ENCODE results near the gene EN1.

Gene EN1

GRCh38 chr2:118846953-118847761 lies at the start of gene EN1:
EN1 (minus strand) TSS chr2:118847648; CDS start chr2:118847167, 481 bp downstream.
- DNase-seq: no peak

DNA sequence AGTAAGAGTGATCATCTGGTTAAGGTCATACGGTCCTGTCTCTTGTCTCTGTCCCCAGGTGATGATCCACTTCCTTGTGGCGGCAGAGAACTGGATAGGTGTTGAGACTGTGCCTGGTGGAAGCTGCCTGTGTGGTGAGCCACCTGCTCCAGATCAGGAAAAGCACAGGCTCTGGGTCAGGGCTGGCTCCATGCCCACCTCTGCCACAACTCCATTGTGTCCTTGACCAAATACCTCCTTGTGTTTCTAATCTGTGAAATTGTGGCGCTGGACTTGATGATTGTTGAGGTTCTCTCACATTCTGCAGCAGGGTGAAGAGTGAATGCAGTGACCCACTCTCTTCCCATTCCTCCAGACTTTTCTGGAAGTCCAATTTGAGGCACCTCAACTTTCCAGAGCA lies 45.7 kb upstream of the EN1 start:
- DNase-seq: no peak

DNA sequence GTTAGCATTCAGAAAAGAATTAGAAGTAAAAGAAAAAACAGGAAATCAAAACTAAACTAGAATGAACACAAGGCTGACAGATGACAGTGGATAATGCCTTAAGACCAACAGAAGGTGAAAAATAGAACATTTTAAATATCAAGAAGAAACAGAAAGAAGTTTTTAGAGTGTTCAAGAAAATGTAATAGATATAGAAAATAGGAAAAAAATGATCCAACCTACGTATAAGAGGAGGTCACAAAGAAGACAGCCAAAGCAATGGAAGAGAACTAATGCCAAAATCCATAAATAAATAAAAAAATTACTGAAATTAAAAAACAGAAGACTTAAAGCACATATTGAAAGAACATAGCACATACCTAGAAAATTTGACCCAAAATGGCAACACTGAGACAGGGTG lies 42.5 kb upstream of the EN1 start:
- DNase-seq: no peak

GRCh38 chr2:118883792-118884191 lies 36.3 kb upstream of the EN1 start:
- no peak for DNase-seq

- DNase-seq: peak; percentile 38 to 73
Observed at GRCh38 chr2:118882693-118883336, 35.4 kb upstream of the EN1 start.

DNA sequence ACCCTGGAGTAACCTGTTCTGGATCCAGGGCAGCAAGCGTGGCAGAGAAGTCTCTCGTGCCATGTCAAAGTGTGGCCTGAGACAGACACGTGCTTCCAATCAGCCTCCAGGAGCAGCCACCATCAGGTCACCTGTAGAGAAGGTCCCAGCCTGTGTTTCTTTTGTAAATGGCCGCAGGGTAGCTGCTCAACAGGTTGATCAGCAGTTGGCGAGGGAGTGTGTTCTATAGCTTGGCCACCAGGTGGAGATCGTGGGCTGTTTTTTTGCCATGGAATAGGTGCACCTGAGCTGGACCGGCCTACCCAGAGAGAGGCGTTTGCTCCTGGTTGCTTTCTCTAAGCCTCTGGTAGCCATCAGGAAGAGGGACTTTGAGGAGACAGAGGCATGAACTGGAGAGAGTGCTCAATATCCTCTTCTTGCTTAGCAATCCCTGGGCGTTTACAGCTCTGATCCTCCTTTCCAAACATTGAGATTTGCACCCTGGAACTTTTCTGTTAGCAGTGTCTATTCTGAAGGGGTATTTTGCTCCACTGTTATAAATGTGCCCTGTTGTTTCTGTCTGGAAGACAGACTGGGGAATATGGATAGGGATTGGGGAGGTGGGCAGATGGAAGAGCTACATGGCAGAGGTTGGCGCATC lies 34.2 kb upstream of the EN1 start:
- peak; percentile 38 for DNase-seq

DNA sequence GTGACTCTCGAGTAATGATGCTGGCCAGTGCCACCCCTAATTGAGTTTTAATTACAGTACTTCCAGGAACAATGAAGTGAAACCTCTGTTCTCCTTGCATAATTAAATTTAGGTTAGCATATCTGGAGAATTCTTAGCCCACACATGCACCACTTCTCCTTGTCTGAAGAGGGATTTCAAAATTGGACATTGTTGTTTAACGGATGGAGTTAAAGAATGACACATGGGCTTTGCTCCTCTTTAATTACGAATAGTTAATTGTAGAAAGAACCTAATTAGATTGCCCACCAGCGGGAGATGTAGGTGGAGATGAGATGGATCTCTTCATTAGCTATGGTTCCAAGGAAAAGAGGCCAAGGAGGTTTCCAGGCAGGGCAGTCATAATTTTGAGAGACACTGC lies 33.1 kb upstream of the EN1 start:
- no peak for DNase-seq

GRCh38 chr2:118878531-118879149 lies 31.2 kb upstream of the EN1 start:
- no peak for DNase-seq

GRCh38 chr2:118875318-118875717 lies 27.9 kb upstream of the EN1 start:
- DNase-seq: no peak

- DNase-seq: no peak
Observed at GRCh38 chr2:118874324-118874723, 26.9 kb upstream of the EN1 start.

- peak in 1 of 2 donors; percentile 43 for DNase-seq
Observed at GRCh38 chr2:118865106-118865505, 17.7 kb upstream of the EN1 start.

DNA sequence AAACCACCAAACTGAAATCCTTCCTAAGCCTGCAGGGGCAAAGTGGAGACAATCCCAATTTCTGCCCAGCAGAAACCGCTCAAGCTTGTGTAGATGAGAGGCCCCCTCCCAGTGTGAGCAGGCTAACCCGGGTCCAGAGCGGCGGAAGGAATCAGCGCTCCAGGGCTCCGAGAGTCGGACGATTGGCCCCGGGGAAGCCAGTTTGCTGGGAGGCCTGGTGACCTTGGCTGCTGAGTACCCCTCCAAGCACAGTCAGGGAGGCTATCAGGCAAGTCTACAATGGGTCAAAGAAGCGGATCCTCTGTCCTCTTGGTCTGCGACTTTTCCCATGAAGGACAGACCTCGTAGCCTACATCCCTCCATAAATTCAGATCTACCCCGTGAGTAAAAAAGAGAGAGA lies 16.8 kb upstream of the EN1 start:
- no peak for DNase-seq

GRCh38 chr2:118861731-118862130 lies 14.3 kb upstream of the EN1 start:
- DNase-seq: no peak

- DNase-seq: no peak
Observed at GRCh38 chr2:118861242-118861641, 13.8 kb upstream of the EN1 start.

DNA sequence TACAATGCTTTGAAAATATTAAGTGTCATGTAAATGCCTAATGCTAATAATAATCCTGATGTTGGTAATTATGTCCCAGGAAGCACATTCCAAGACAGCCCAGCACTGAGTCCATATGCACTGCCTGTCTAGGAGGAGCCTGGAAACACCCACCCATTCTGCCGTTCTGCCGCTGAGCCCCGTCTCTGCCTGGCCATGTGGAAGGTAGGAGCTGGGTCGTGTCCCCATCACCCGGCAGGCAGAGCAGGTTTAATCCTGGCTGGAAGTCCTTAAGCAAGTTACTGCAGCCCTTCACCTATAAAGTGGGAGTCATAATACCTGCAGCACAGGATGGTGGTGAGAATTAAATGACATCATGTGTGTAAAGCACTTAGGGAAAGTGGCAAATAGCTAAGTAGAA lies 13.1 kb upstream of the EN1 start:
- no peak for DNase-seq

DNA sequence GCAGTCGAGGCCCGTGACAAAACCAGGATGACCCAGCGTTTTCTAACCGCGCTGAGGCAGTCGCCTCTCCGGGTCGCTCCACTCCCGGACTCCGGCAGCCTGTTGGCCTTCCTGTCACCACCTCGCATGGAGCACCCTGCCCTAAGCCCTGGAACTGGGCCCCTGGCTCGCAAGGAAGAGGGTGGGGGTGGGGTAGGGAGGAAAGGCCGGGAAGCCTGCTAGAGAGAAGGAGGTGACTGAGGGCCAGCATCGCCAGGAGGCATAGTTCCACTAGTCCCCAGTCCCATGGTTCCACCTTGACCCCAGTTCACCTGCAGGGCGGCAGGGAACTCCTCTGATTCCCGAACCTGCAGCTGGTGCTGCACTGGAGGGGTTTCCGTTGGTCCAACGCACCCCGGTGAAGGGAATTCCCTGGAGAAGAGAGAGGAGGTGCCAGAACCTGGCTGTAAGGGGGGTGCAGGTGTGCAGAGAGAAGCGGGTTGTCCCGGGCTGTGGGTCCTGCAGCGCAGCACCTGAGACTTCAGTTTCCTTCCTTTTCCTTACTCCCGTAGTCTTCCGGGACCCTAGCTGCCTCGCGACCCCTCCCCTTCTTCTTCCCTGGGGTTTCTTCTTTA lies 11.8 kb upstream of the EN1 start:
- DNase-seq: no peak

DNA sequence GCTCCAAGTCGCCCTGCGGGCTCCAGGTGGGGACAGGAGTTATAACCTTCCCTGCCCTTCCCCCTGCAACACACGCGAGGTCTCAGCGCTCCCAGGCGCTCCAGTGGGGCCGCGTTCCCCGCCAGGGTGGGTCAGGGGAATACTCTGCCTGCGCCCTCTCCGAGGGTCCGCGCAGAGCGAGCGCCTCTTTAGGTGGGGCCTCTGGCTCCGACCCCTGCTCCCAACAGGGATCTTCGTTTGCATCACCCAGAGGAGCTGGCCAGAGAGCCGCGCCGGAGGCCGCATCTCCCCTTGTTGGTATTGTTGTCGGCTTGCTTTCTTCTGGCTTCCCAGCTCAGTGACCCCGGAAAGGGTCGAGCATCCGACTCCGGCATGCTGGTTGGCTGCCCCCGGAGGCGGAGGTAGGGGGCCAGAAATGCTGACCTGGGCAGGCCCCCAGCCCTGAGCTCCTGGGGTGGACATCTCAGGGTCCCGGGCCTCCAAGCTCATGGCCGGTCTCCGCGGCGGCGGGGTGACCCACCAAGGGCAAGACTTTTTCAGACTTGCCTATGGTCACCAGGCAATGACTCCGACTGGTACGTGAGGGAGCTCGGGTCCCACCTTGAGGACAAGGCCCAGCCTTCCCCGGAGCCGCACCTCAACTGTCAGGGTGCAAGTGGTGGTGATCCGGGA lies 11.2 kb upstream of the EN1 start:
- no peak for DNase-seq

DNA sequence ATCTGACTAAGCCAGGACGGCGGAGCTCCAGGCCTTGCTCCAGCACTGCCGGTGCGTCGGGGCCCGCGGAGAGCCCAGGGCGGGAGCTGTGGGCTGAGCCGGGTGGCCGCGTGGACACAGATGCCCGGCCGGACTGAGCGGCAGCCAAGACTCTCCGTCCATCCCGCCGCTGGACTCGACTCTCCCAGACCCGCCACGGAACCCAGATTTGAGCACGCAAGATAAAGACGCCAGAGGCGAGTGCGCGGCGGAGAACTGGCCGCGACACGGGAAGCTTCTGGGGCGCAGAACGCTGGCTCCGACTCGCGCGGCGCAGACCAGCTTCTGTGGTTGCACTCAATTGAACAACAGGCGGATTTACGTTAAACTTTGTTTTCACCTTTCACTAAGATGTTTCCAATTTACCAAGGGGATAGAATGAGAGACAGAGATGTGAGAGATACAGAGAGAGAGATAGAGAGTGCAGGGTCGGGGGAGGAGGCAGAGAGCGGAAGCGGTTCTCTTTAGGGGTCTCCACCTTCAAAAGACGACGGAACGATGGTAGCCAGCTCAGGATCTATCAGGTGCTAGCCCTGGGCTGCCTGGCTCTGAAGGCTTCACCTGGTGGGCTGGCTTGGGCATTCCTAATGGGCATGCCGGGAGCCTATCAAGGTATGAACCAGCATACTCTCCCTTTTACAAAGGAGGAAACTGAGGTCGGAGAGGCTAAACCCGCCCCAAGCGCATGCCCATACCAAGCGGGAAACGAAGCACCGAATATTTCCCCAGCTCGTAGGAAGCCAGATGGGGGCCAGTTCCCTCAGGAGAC lies 10.4 kb upstream of the EN1 start:
- no peak for DNase-seq

- no peak for DNase-seq
Observed at GRCh38 chr2:118856978-118857676, 9.7 kb upstream of the EN1 start.

- DNase-seq: no peak
Observed at GRCh38 chr2:118856330-118856977, 9.0 kb upstream of the EN1 start.
